ENCODE data around the gene FUNDC1.

FUNDC1 gene

DNA sequence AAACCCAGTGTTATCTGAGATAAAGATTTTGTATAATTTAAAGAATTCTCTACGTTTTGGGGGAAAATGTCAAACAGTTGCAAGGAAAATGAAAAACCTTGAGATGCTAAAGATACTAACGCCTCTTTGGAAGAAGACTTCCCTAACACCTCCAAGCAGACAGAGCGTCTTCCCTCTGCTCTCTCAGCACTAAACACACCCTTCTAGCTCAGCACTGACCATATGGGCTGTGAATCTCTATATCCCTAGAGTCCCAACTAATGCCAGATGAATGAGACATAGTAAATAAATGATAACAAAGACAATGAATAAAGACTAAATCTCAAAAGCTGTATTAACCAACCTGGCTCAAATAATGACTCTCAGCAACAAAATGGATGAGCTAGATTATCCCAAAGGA lies 13.3 kb downstream of the FUNDC1 start:
- Histone ChIP-seq H3K4me3 (ENCODE audit: low read depth, low read length) (no peak overlapping the region), H3K36me3 (replicated peaks) (no peaks in the 10 kb centered on the region), H3K27me3 (replicated peaks) (no peaks in the 10 kb centered on the region), H3K27ac (no peak overlapping the region)
- in situ Hi-C loops (cut with HindIII; ENCODE audit: low pct_ligation_motif_present, low sequenced_read_pairs) = no loop called here
- no peak for DNase-seq
- TF ChIP-seq, protein P1, sequence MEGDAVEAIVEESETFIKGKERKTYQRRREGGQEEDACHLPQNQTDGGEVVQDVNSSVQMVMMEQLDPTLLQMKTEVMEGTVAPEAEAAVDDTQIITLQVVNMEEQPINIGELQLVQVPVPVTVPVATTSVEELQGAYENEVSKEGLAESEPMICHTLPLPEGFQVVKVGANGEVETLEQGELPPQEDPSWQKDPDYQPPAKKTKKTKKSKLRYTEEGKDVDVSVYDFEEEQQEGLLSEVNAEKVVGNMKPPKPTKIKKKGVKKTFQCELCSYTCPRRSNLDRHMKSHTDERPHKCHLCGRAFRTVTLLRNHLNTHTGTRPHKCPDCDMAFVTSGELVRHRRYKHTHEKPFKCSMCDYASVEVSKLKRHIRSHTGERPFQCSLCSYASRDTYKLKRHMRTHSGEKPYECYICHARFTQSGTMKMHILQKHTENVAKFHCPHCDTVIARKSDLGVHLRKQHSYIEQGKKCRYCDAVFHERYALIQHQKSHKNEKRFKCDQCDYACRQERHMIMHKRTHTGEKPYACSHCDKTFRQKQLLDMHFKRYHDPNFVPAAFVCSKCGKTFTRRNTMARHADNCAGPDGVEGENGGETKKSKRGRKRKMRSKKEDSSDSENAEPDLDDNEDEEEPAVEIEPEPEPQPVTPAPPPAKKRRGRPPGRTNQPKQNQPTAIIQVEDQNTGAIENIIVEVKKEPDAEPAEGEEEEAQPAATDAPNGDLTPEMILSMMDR (IDR thresholded peaks at IDR 0.05; ENCODE audit: low read depth, low read length, missing control alignments) = no peak

DNA sequence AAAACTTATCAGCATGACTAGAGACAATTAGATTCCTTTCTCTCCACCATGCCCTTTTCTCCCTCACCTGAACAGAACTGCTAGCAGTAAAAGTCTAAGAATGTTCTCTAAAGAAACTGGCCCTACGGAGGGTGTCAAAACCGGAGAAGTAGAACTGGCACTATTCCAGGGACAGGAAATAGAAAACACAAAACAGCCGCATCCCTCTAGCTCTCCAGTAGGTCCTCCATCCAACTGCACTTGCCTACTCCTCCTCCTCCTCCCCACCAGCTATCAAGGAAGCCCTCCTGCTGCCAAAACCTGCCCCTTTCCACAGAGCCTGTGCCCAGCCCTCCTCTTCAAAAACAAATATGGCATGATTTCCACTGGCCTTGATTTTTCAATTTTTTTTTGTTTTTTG lies 28.4 kb downstream of the FUNDC1 start:
- Histone ChIP-seq H3K4me3 (ENCODE audit: low read depth, low read length) (no peak overlapping the region), H3K27me3 (replicated peaks) (no peaks in the 10 kb centered on the region), H3K36me3 (replicated peaks) (no peaks in the 10 kb centered on the region), H3K27ac (no peak overlapping the region)
- no peak for DNase-seq
- TF ChIP-seq, protein P1 (IDR thresholded peaks at IDR 0.05; ENCODE audit: low read depth, low read length, missing control alignments) = no peak
- in situ Hi-C loops (cut with HindIII; ENCODE audit: low pct_ligation_motif_present, low sequenced_read_pairs) = no loop called here

DNA sequence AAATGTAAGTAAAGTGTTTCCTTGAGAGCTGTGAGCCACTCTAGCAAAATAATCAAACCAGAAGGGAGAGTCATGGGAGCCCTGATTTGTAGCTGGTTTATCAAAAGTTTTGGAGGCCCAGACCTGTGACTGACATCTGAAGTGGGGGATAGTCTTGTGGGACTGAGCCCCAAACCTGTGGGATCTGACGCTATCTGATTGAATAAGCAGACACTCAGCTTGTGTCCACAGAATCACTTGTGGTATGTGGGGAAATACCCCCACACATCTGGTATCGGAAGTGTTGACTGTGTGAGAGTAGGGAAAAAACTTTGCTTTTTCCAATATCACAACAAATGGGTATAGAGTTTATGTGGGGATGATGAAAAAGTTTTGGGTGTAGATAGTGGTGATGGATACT lies 35.4 kb downstream of the FUNDC1 start:
- no peaks in the 10 kb centered on the region for H3K36me3 ChIP-seq (replicated peaks)
- in situ Hi-C loops (cut with HindIII; ENCODE audit: low pct_ligation_motif_present, low sequenced_read_pairs) = no loop called here
- no peak overlapping the region for H3K4me3 ChIP-seq (ENCODE audit: low read depth, low read length)
- H3K27me3 ChIP-seq (replicated peaks) = no peaks in the 10 kb centered on the region
- DNase-seq = no peak
- TF ChIP-seq, protein P1 (IDR thresholded peaks at IDR 0.05; ENCODE audit: low read depth, low read length, missing control alignments) = no peak
- no peak overlapping the region for H3K27ac ChIP-seq

DNA sequence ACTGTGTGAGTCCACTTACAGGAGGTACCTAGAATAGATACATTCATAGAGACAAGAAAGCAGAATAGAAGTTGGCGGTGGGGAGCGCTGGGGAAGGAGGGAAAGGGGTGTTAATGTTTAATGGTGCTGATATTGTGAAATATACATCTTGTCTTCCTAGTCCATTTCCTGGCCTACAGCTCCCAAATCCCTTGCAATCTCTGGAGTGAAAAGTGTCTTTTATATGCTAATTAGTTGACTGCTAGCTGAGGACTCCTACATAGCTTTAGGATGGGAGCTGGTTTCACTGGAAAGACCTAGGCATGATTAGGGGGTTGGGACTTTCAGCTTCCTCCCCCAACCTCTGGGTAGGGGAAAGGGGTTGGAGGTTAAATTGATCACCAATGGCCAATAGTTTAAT lies 36.0 kb downstream of the FUNDC1 start:
- no peak for DNase-seq
- H3K4me3 ChIP-seq (ENCODE audit: low read depth, low read length) = no peak overlapping the region
- H3K27ac ChIP-seq = no peak overlapping the region
- H3K27me3 ChIP-seq (replicated peaks) = no peaks in the 10 kb centered on the region
- in situ Hi-C loops (cut with HindIII; ENCODE audit: low pct_ligation_motif_present, low sequenced_read_pairs) = no loop called here
- TF ChIP-seq, protein P1 (IDR thresholded peaks at IDR 0.05; ENCODE audit: low read depth, low read length, missing control alignments) = no peak
- no peaks in the 10 kb centered on the region for H3K36me3 ChIP-seq (replicated peaks)

DNA sequence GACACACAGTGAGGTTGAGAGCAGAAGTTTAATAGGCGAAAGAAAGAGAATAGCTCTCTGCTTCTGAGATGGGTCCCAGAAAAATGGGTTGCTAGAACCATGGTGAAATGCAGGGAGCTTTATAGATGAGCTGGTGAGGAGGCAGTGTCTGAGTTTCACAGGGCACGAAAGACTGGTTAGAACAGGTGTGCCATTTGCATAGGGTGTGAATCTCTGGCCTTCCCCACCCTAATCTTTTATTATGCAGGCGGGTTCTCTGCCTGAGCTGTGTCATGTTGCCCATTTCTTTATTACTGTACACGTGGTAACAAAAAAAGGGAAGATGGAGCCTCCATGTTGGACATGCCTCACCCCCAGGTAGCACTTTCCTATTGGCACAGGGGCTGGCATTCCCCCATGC lies 39.1 kb downstream of the FUNDC1 start:
- no peaks in the 10 kb centered on the region for H3K27me3 ChIP-seq (replicated peaks)
- no peak for DNase-seq
- in situ Hi-C loops (cut with HindIII; ENCODE audit: low pct_ligation_motif_present, low sequenced_read_pairs) = no loop called here
- no peaks in the 10 kb centered on the region for H3K36me3 ChIP-seq (replicated peaks)
- no peak overlapping the region for H3K27ac ChIP-seq
- H3K4me3 ChIP-seq (ENCODE audit: low read depth, low read length) = no peak overlapping the region
- TF ChIP-seq, protein P1 (IDR thresholded peaks at IDR 0.05; ENCODE audit: low read depth, low read length, missing control alignments) = no peak

DNA sequence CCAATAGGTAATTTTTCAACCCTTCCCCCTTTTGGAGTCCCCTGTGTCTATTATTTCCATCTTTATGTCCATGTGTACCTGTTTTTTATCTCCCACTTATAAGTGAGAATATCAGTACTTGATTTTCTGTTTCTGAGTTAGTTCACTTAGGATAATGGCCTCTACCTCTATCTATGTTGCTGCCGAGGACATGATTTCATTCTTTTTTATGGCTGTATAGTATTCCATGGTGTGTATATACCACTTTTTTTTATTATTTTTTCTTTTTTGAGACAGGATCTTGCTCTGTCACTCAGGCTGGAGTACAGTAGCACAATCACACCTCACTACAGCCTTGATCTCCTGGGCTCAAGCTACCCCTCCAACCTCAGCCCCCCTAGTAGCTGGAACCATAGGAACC lies 47.6 kb downstream of the FUNDC1 start:
- TF ChIP-seq, protein P1 (IDR thresholded peaks at IDR 0.05; ENCODE audit: low read depth, low read length, missing control alignments) = no peak
- in situ Hi-C loops (cut with HindIII; ENCODE audit: low pct_ligation_motif_present, low sequenced_read_pairs) = no loop called here
- H3K36me3 ChIP-seq (replicated peaks) = no peaks in the 10 kb centered on the region

More for the DNA sequence above, 47.6 kb downstream of the FUNDC1 start:
- H3K27me3 ChIP-seq (replicated peaks) = no peaks in the 10 kb centered on the region
- DNase-seq = no peak
- no peak overlapping the region for H3K27ac ChIP-seq
- no peak overlapping the region for H3K4me3 ChIP-seq (ENCODE audit: low read depth, low read length)

All from brain microvascular endothelial cell (primary cell).